Measurements from ENCODE around the gene FBL.

- TF ChIP-seq, protein P1, sequence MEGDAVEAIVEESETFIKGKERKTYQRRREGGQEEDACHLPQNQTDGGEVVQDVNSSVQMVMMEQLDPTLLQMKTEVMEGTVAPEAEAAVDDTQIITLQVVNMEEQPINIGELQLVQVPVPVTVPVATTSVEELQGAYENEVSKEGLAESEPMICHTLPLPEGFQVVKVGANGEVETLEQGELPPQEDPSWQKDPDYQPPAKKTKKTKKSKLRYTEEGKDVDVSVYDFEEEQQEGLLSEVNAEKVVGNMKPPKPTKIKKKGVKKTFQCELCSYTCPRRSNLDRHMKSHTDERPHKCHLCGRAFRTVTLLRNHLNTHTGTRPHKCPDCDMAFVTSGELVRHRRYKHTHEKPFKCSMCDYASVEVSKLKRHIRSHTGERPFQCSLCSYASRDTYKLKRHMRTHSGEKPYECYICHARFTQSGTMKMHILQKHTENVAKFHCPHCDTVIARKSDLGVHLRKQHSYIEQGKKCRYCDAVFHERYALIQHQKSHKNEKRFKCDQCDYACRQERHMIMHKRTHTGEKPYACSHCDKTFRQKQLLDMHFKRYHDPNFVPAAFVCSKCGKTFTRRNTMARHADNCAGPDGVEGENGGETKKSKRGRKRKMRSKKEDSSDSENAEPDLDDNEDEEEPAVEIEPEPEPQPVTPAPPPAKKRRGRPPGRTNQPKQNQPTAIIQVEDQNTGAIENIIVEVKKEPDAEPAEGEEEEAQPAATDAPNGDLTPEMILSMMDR (conservative IDR thresholded peaks at IDR 0.05; ENCODE audit: low read depth, low read length), result no peak
- no peak for TF ChIP-seq EZH2 (IDR thresholded peaks at IDR 0.05; ENCODE audit: borderline replicate concordance, low read depth, low read length, poor library complexity, severe bottlenecking)
Observed at GRCh38 chr19:39874404-39874803, 28.2 kb upstream of the FBL start.
